ENCODE results near the gene LURAP1L.

DNA sequence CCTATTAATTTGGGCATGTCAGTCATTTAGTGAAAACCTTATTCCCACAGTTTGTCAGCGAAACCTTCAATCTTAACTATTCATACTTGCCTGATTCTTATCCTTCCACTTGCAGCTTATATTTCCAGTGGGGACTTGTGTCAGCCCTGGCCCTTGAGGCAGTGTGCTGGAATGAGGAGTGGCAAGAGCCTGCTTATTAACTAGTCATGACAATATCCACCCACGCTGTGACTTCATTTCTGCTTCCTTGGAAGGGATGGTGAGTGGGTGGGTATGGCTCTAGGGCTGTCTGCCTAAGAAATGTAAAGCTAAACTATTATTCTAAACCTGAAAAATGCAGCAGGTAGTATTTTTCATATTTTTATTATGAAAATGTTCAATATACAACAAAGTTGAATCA is 34.0 kb upstream of the LURAP1L start:
- TF ChIP-seq CTCF (IDR thresholded peaks at IDR 0.05; ENCODE audit: low read depth, low read length) (no peak), EZH2phosphoT487 (IDR thresholded peaks at IDR 0.05; ENCODE audit: low read depth) (no peak)

Measured in OCI-LY3 (cell line).